ENCODE results near the gene CCNY. TPM values are rescaled to one million over a fixed set of nuclear protein-coding genes. Genes with fewer than 3 reads are reported as not detected.
A peak's percentile ranks its signal among the peaks of the same experiment; 100 is the strongest.

Gene CCNY
- total and polyA plus RNA-seq, 2 of the 13 experiments (the other 11 are each of a cell fraction or from before 2014, with no cell fraction given), result 48.2 to 54.7 TPM

- peak; percentile 55; the same call in 1 of the 2 replicates for TF ChIP-seq SAP130 (CRISPR knock-in tag; IDR thresholded peaks at IDR 0.05; ENCODE audit: low read depth)
- TF ChIP-seq RBM22 (optimal IDR thresholded peaks at IDR 0.05; ENCODE audit: low read length), result no peak
- no peak for TF ChIP-seq FOSL1 (CRISPR knock-in tag; IDR thresholded peaks at IDR 0.05; ENCODE audit: borderline replicate concordance)
- TF ChIP-seq ZNF30 (CRISPR knock-in tag; IDR thresholded peaks at IDR 0.05), result no peak
- no peak for TF ChIP-seq ZXDC (CRISPR knock-in tag; IDR thresholded peaks at IDR 0.05)
- TF ChIP-seq HDAC2 (CRISPR knock-in tag; IDR thresholded peaks at IDR 0.05), result peak; percentile 50; the same call in 1 of the 2 replicates
- no peak for TF ChIP-seq ATF1 (CRISPR knock-in tag; IDR thresholded peaks at IDR 0.05)
- TF ChIP-seq TAF15 (IDR thresholded peaks at IDR 0.05; ENCODE audit: low read depth, low read length, poor library complexity, severe bottlenecking), result no peak
- no peak for TF ChIP-seq SALL2 (CRISPR knock-in tag; IDR thresholded peaks at IDR 0.05)
- no peak for TF ChIP-seq ZNF280D (CRISPR knock-in tag; IDR thresholded peaks at IDR 0.05)
- TF ChIP-seq ZNF556 (CRISPR knock-in tag; IDR thresholded peaks at IDR 0.05; ENCODE audit: borderline replicate concordance), result peak; percentile 53; the same call in 1 of the 2 replicates
- TF ChIP-seq CSRNP1 (CRISPR knock-in tag; IDR thresholded peaks at IDR 0.05), result no peak
- TF ChIP-seq ZNF512B (CRISPR knock-in tag; IDR thresholded peaks at IDR 0.05; ENCODE audit: borderline replicate concordance), result no peak
- TF ChIP-seq CHD4 (IDR thresholded peaks at IDR 0.05; ENCODE audit: borderline replicate concordance, low read length), result no peak
- TF ChIP-seq TBP (CRISPR knock-in tag; IDR thresholded peaks at IDR 0.05), result no peak
- TF ChIP-seq SALL1 (CRISPR knock-in tag; IDR thresholded peaks at IDR 0.05), result peak; percentile 75; the same call in 1 of the 2 replicates
- no peak for TF ChIP-seq SRSF9 (IDR thresholded peaks at IDR 0.05; ENCODE audit: borderline replicate concordance, insufficient read depth, low read depth, low read length, poor library complexity, severe bottlenecking)
Measured at GRCh38 chr10:35462491-35462934, 126.2 kb downstream of the CCNY start (continued).

Data from HepG2 (cell line).